PC-9 (cell line): ENCODE measurements around the gene IL17C. TPM values are rescaled to one million over a fixed set of nuclear protein-coding genes. Genes with fewer than 3 reads are reported as not detected.

Source experiments
- BruUV-seq: library from RNA; stranded (reverse); fragments of 400-500 nt; replicated peaks from 2 replicates; lab custom pipeline; 2021; lab: Mats Ljungman, UMichigan
- CTCF ChIA-PET: fragments of 300-600 bp; sonication (Branson Sonifier 250); formaldehyde crosslinking; loops from one replicate; lab custom pipeline; 2022; ENCODE audit warnings: antibody characterized with exemption; lab: Charles Lee
- POLR2A ChIA-PET: fragments of 300-600 bp; sonication (Branson Sonifier 250); formaldehyde crosslinking; loops from one replicate; lab custom pipeline; 2022; ENCODE audit warnings: antibody characterized with exemption; ENCODE audit not compliant: unreplicated experiment; lab: Charles Lee
- DNase-seq, 2 experiments: peaks; one replicate each; pipeline versions ENCODE4 v3.0.0 to v3.0.0-alpha.2; 2015 to 2022; ENCODE audit warnings: mixed read lengths in 1 of 2
- H2AFZ ChIP-seq: fragments of 200-600 bp; sonication (generic); 2 replicates; pipeline ENCODE4 v1.8.1; 2017; ENCODE audit warnings: antibody characterized with exemption
- H3F3A ChIP-seq: fragments of 200-600 bp; sonication (generic); 2 replicates; pipeline ENCODE4 v1.8.1; 2017; ENCODE audit warnings: antibody characterized with exemption, mild to moderate bottlenecking, low read depth; ENCODE audit not compliant: insufficient read depth
- H3K27ac ChIP-seq: fragments of 200-600 bp; sonication (generic); 2 replicates; pipeline ENCODE4 v1.6.1; 2016; ENCODE audit warnings: mixed run types
- H3K27me3 ChIP-seq: fragments of 200-600 bp; sonication (generic); 2 replicates; pipeline ENCODE4 v1.6.1; 2016; ENCODE audit warnings: low read depth, mixed run types; ENCODE audit not compliant: insufficient read depth
- H3K36me3 ChIP-seq: fragments of 200-600 bp; sonication (generic); 2 replicates; pipeline ENCODE4 v1.6.1; 2016; ENCODE audit warnings: low read depth, mixed run types
- H3K4me1 ChIP-seq: fragments of 200-600 bp; sonication (generic); replicated peaks from 2 replicates; pipeline ENCODE4 v1.6.1; 2016; ENCODE audit warnings: mixed run types; ENCODE audit not compliant: insufficient read depth
- H3K4me2 ChIP-seq: fragments of 200-600 bp; sonication (generic); 2 replicates; pipeline ENCODE4 v1.6.1; 2017; ENCODE audit warnings: mixed run types
- H3K4me3 ChIP-seq: fragments of 200-600 bp; sonication (generic); 2 replicates; pipeline ENCODE4 v1.6.1; 2016; ENCODE audit warnings: mixed run types
- H3K79me2 ChIP-seq: fragments of 200-600 bp; sonication (generic); 2 replicates; pipeline ENCODE4 v1.6.1; 2017; ENCODE audit warnings: low read depth, mixed run types
- H3K9me2 ChIP-seq: fragments of 200-600 bp; sonication (generic); 2 replicates; pipeline ENCODE4 v1.8.1; 2017; ENCODE audit warnings: mild to moderate bottlenecking; ENCODE audit not compliant: insufficient read depth
- H3K9me3 ChIP-seq: fragments of 200-600 bp; sonication (generic); 2 replicates; pipeline ENCODE4 v1.8.1; 2016; ENCODE audit warnings: low read depth; ENCODE audit not compliant: insufficient read depth
- H4K20me1 ChIP-seq: fragments of 200-600 bp; sonication (generic); 2 replicates; pipeline ENCODE4 v1.8.1; 2017; ENCODE audit not compliant: insufficient read depth
- EZH2 ChIP-seq: fragments of 200-600 bp; sonication (generic); IDR thresholded peaks from 2 replicates; pipeline ENCODE4 v1.8.0; 2017; ENCODE audit warnings: antibody characterized with exemption, low read depth
- intact Hi-C: fragments of 100-400 bp; cut with micrococcal nuclease; formaldehyde crosslinking; loops from one replicate; pipeline ENCODE4 v1.10.0; 2022; ENCODE audit not compliant: unreplicated experiment
- total RNA-seq: library from RNA; stranded (reverse); gene quantifications from 2 replicates; pipeline ENCODE4 v1.2.3, GENCODE V29; 2021
- TF ChIP-seq, protein P1 (sequence below): fragments of 200-600 bp; sonication (generic); conservative IDR thresholded peaks from 2 replicates; pipeline ENCODE4 v1.6.1; 2017; ENCODE audit warnings: mixed run types, antibody characterized with exemption, mild to moderate bottlenecking, moderate library complexity

Gene IL17C
- total RNA-seq, 1 experiment from 2014 or later, result not detected

DNA sequence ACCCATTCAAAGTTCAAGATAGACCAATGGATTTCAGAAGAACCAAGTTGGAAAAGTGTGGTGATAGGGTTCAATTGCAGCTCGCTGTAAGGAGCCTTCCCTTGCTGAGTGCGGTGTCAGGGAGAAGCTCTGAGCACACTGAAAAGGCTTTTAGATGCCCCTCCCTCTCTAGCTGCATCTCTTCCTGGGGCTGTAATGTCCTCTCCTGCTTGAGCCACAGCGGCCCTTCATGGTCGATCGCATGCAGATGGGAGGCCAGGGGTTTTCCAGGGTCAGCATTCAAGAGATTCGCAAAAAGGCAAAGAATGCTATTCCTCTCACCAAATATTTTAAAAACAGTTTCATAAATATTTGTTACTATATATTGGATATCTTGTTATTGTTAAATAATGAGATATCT is 44.5 kb upstream of the IL17C start:
- BruUV-seq, result no TSS peak
- intact Hi-C loops, result no loop called here

DNA sequence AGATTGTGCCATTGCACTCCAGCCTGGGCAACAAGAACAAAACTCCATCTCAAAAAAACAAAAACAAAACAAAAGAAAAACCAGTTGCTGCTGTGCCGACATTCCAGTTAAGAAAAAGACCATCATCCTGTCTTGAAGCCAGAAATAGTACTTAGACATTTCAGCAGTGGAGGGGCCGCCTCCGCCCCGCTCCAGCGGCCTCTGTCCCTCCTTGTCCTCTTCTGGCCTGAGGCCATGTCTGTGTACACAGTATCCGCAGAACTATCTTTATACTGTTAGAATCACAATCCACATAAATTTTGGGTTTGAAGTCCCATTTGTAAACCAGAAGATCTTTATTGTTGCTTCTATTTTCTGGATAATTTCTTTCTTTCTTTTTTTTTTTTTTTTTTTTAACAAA is 43.3 kb upstream of the IL17C start:
- ChIA-PET CTCF (no interaction called here), POLR2A (no interaction called here)
- Histone ChIP-seq H3K27ac (no peak overlapping the region), H3K27me3 (no peaks in the 10 kb centered on the region), H4K20me1 (peaks cover 9% of the 10 kb centered on the region), H3F3A (no peaks in the 10 kb centered on the region), H3K9me3 (no peaks in the 10 kb centered on the region), H3K9me2 (no peaks in the 10 kb centered on the region), H3K4me1 (no peaks in the 10 kb centered on the region), H3K79me2 (no peaks in the 10 kb centered on the region), H3K4me3 (no peak overlapping the region), H3K36me3 (peaks cover 3% of the 10 kb centered on the region; the same call in 1 of the 2 replicates), H3K4me2 (no peak overlapping the region), H2AFZ (no peak overlapping the region)
- no peak for TF ChIP-seq EZH2
- TF ChIP-seq, protein P1, sequence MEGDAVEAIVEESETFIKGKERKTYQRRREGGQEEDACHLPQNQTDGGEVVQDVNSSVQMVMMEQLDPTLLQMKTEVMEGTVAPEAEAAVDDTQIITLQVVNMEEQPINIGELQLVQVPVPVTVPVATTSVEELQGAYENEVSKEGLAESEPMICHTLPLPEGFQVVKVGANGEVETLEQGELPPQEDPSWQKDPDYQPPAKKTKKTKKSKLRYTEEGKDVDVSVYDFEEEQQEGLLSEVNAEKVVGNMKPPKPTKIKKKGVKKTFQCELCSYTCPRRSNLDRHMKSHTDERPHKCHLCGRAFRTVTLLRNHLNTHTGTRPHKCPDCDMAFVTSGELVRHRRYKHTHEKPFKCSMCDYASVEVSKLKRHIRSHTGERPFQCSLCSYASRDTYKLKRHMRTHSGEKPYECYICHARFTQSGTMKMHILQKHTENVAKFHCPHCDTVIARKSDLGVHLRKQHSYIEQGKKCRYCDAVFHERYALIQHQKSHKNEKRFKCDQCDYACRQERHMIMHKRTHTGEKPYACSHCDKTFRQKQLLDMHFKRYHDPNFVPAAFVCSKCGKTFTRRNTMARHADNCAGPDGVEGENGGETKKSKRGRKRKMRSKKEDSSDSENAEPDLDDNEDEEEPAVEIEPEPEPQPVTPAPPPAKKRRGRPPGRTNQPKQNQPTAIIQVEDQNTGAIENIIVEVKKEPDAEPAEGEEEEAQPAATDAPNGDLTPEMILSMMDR, result no peak
- intact Hi-C loops, result no loop called here
- no TSS peak for BruUV-seq
- no peak for DNase-seq

More for the DNA sequence above, 44.5 kb upstream of the IL17C start:
- TF ChIP-seq, protein P1, result no peak
- TF ChIP-seq EZH2, result no peak
- Histone ChIP-seq H3K4me2 (no peak overlapping the region), H3K9me2 (no peaks in the 10 kb centered on the region), H3K9me3 (no peaks in the 10 kb centered on the region), H3F3A (no peaks in the 10 kb centered on the region), H3K27ac (no peak overlapping the region), H4K20me1 (peaks cover 9% of the 10 kb centered on the region), H3K79me2 (no peaks in the 10 kb centered on the region), H3K4me1 (no peaks in the 10 kb centered on the region), H3K36me3 (no peaks in the 10 kb centered on the region; the same call in 1 of the 2 replicates), H2AFZ (no peak overlapping the region), H3K27me3 (no peaks in the 10 kb centered on the region), H3K4me3 (no peak overlapping the region)
- POLR2A ChIA-PET, result no interaction called here
- DNase-seq, result no peak
- CTCF ChIA-PET, result no interaction called here

DNA sequence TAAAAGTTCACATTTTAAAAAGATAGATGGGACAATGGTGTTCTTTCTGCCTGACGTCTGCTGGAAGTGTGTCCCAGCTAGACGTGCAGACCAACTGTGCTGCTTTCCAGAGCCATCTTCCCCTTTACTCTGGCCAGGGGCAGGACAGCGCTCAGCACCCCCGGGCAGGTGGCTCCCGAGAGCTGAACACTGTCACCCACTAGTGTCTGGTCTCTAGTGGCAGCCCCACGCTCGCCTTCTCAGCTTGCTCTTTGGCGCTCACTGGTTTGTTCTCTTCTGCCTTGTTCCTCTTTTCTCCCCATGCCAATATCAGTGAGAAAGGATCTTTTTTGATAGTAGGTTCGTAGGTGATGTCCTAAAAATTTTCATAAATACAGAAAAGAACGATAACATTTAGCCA is 42.5 kb upstream of the IL17C start:
- H3K9me3 ChIP-seq, result no peaks in the 10 kb centered on the region
- H3K4me1 ChIP-seq, result no peaks in the 10 kb centered on the region
- H4K20me1 ChIP-seq, result peaks cover 9% of the 10 kb centered on the region
- BruUV-seq, result no TSS peak
- no peaks in the 10 kb centered on the region for H3K79me2 ChIP-seq
- H3K36me3 ChIP-seq, result peaks cover 9% of the 10 kb centered on the region; the same call in 1 of the 2 replicates
- ChIA-PET POLR2A (no interaction called here), CTCF (interaction anchor here (0.6 kb wide), 1 partner anchor 8 kb away, joined by 7 read pairs; no protein-coding TSS in a partner anchor)
- H3F3A ChIP-seq, result no peaks in the 10 kb centered on the region
- TF ChIP-seq, protein P1, result no peak
- TF ChIP-seq EZH2, result no peak
- H3K27ac ChIP-seq, result no peak overlapping the region
- no peak overlapping the region for H3K4me3 ChIP-seq
- H3K4me2 ChIP-seq, result no peak overlapping the region
- intact Hi-C loops, result no loop called here
- DNase-seq, result no peak
- no peaks in the 10 kb centered on the region for H3K27me3 ChIP-seq
- no peak overlapping the region for H2AFZ ChIP-seq
- no peaks in the 10 kb centered on the region for H3K9me2 ChIP-seq
